Pancreas (tissue), 10 donors: ENCODE measurements around the gene PLA2G2D. TPM values are rescaled to one million over a fixed set of nuclear protein-coding genes. Genes with fewer than 3 reads are reported as not detected.

ENCODE experiments used
- ATAC-seq, 4 donors: fragments of 200-7000 bp; cut with Tn5 transposase; one replicate each; pipeline versions ENCODE4 v1.8.0 to v1.9.1; 2020; ENCODE audit warnings: mild to moderate bottlenecking in 4 of 4, moderate library complexity in 4 of 4
- DNase-seq, 6 donors: peaks; one replicate each; pipeline ENCODE4 v3.0.0-alpha.2; 2020
- FAIRE-seq: peaks from 2 replicates; lab custom pipeline; 2012; peaks lifted over from hg19 to GRCh38; lab: Jason Lieb, UNC
- H3K27ac ChIP-seq, 4 donors: fragments of 200-600 bp; sonication (generic); 1 replicate in 3 of 4; 2 replicates in 1 of 4; pipeline versions ENCODE4 v1.5.0 to v1.8.0; 2020
- H3K27me3 ChIP-seq, 4 donors: fragments of 200-600 bp; one replicate each; pipeline ENCODE4 v1.8.0; 2021
- H3K36me3 ChIP-seq, 3 donors: fragments of 200-600 bp; sonication (generic) in 1 of 3; one replicate each; pipeline versions ENCODE4 v1.5.0 to v1.8.0; 2020 to 2021
- H3K4me1 ChIP-seq, 3 donors: fragments of 200-600 bp; one replicate each; pipeline ENCODE4 v1.8.0; 2021
- H3K4me3 ChIP-seq, 4 donors: fragments of 200-600 bp; sonication (generic) in 2 of 4; one replicate each; pipeline versions ENCODE4 v1.5.0 to v1.8.0; 2020 to 2021
- H3K9me3 ChIP-seq, 4 donors: fragments of 200-600 bp; one replicate each; pipeline ENCODE4 v1.8.0; 2021
- WGBS, 2 donors: extraction: QIAGEN DNeasy Blood & Tissue Kit; methylation state at CpG; one replicate each; pipeline ENCODE4 v1.1.7; 2013; 5-methylcytosine and 5-hydroxymethylcytosine counted together
- intact Hi-C, 3 donors: fragments of 100-400 bp; cut with DNase I; formaldehyde crosslinking; loops; one replicate each; pipeline versions ENCODE4 v1.11.1 to v1.14.2; 2022
- polyA plus RNA-seq, 2 donors: library from polyadenylated mRNA; stranded (reverse); fragments of 200-250 nt; gene quantifications; one replicate each; pipeline ENCODE4 v1.2.3, GENCODE V29; 2013
- total RNA-seq, 6 donors: library from RNA; stranded (reverse); fragmentation: NEBNext Ultra II Directional in 4 of 6; extraction: Animal tissue kit (Norgen Biotek cat#: 25700) in 4 of 6; gene quantifications; one replicate each; pipeline versions ENCODE4 v1.2.1 to v1.2.4, GENCODE V29; 2021 to 2023
- TF ChIP-seq, protein P1 (sequence below), 4 donors: fragments of 200-600 bp; sonication (generic) in 3 of 4; IDR thresholded peaks; one replicate each; pipeline versions ENCODE4 v1.5.0 to v1.8.0; 2021; ENCODE audit warnings: antibody characterized with exemption in 4 of 4
- donor health status: healthy with polysubstance abuse.
- donor health status: DM: no; HTN: no; CAD: no; lungs with moderate emphysema.
- donor health status: DM: no; HTN: no; CAD: no.
- donor health status: control.
- donor health status: control.
- donor health status: Bipolar disorder and iron deficiency.
- donor health status: DM: yes; HTN: yes; CAD: no.
- donor health status: DM: no; HTN: no; CAD: no.
- donor health status: DM: no; HTN: no; CAD: no.
- donor health status: DM: yes; HTN: yes; CAD: no.

The PLA2G2D gene
- total and polyA plus RNA-seq, 8 donors: 0.25 TPM; not detected in 7

DNA sequence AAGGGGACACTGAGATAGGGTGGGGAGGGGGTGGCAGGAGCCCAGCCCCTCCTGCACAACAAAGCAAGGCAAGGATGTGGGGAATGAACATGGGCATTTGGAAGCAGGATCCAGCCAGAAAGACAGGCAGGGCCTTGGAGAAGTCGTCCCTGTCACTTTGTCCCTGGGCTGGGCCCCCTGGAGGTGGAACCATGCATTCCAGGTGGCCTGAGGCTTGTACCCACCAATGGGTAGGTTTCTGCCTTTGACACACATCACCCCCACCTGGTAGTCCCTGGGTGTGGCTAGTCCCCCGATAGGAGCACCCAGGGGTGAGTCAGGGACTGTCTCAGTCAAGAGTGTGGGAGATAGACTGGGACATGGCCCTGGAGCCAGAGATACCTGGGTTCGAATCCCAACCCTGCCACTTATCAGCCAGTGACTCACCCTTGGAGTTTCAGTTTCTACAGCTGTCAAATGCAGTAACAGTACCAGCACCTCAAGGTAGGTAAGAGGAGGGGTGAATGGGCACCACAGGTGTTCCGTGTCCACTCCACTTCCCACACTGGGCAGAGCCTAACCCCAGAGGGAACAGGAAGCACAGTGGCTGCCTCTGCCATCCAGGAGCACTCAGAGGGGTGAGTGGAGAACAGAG lies 10.0 kb downstream of the PLA2G2D start:
- 58 to 59% methylated on average over 4 of the region's 4 CpGs for WGBS, 2 donors
- FAIRE-seq (no peak), ATAC-seq (peak; percentile 84 to 90 (median 85)), DNase-seq (peak in 4 of 6 donors; percentile 37 to 45 (median 40))
- H3K9me3 ChIP-seq: no peaks in the 10 kb centered on the region
- no peaks in the 10 kb centered on the region for H3K36me3 ChIP-seq
- no peaks in the 10 kb centered on the region for H3K27me3 ChIP-seq
- H3K27ac ChIP-seq: no peak overlapping the region
- H3K4me1 ChIP-seq: no peaks in the 10 kb centered on the region
- TF ChIP-seq, protein P1, sequence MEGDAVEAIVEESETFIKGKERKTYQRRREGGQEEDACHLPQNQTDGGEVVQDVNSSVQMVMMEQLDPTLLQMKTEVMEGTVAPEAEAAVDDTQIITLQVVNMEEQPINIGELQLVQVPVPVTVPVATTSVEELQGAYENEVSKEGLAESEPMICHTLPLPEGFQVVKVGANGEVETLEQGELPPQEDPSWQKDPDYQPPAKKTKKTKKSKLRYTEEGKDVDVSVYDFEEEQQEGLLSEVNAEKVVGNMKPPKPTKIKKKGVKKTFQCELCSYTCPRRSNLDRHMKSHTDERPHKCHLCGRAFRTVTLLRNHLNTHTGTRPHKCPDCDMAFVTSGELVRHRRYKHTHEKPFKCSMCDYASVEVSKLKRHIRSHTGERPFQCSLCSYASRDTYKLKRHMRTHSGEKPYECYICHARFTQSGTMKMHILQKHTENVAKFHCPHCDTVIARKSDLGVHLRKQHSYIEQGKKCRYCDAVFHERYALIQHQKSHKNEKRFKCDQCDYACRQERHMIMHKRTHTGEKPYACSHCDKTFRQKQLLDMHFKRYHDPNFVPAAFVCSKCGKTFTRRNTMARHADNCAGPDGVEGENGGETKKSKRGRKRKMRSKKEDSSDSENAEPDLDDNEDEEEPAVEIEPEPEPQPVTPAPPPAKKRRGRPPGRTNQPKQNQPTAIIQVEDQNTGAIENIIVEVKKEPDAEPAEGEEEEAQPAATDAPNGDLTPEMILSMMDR (IDR thresholded peaks at IDR 0.05): no peak
- no peak overlapping the region for H3K4me3 ChIP-seq
- intact Hi-C loops: no loop called here

DNA sequence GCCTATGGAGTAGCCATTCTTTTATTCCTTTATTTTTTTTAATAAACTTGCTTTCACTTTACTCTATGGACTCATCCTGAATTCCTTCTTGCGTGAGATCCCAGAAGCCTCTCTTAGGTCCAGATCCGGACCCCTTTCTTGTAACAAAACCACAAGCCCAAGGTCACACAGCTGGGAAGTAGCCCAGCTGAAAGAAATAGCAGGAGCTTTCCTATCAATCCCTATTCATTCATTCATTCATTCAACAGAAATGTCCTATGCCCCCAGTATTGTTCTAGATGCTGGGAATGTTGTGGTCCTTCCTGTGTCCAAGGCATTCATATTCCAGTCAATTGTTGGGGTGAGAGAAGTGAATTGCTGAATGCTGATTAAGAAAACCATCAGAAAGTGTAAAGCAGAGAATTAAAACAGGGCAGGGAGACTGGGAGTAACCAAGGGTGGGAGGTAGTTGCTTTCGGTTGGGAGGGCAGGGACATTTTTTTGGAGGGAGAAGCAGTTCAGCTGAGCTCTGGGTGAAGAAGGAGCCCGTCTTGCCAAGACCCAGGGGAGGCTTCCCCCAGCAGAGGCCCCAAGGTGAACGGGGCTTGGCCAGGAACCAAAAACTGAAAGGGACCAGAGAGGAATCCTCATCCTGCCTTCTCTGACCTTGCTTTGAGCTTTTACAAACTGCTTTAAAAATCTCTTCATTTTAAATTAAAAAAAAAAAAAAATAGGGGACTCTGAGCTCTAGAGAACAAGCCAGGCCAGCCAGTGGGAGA lies 10.8 kb downstream of the PLA2G2D start:
- DNase-seq: no peak
- intact Hi-C loops: no loop called here
- no peak overlapping the region for H3K27ac ChIP-seq
- WGBS, 2 donors: 55 to 63% methylated on average over 5 of the region's 5 CpGs
- no peaks in the 10 kb centered on the region for H3K9me3 ChIP-seq
- FAIRE-seq: no peak
- H3K4me1 ChIP-seq: no peaks in the 10 kb centered on the region
- no peak for ATAC-seq
- TF ChIP-seq, protein P1 (IDR thresholded peaks at IDR 0.05): no peak
- no peaks in the 10 kb centered on the region for H3K36me3 ChIP-seq
- no peaks in the 10 kb centered on the region for H3K27me3 ChIP-seq
- no peak overlapping the region for H3K4me3 ChIP-seq

DNA sequence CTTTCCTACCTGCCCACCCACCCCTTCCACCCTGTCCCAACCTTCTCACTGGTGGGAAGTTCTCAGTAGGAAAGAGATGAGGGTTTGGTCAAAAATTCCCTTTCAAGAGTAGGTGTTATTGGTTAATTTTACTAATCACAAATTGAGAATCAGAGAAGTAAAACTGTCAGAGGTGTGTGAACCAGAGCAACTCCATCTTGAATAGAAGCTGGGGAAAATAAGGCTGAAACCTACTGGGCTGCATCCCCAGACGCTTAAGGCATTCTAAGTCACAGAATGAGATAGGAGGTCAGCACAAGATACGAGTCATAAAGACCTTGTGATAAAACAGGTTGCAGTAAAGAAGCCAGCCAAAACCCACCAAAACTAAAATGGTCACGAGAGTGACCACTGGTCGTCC lies 11.5 kb downstream of the PLA2G2D start:
- H3K36me3 ChIP-seq: no peaks in the 10 kb centered on the region
- ATAC-seq (no peak), FAIRE-seq (no peak), DNase-seq (no peak)
- no peaks in the 10 kb centered on the region for H3K9me3 ChIP-seq
- 53 to 54% methylated on average over 4 of the region's 4 CpGs for WGBS, 2 donors
- no peaks in the 10 kb centered on the region for H3K4me1 ChIP-seq
- H3K27me3 ChIP-seq: no peaks in the 10 kb centered on the region
- intact Hi-C loops: no loop called here
- H3K27ac ChIP-seq: no peak overlapping the region
- no peak overlapping the region for H3K4me3 ChIP-seq
- TF ChIP-seq, protein P1 (IDR thresholded peaks at IDR 0.05): no peak

DNA sequence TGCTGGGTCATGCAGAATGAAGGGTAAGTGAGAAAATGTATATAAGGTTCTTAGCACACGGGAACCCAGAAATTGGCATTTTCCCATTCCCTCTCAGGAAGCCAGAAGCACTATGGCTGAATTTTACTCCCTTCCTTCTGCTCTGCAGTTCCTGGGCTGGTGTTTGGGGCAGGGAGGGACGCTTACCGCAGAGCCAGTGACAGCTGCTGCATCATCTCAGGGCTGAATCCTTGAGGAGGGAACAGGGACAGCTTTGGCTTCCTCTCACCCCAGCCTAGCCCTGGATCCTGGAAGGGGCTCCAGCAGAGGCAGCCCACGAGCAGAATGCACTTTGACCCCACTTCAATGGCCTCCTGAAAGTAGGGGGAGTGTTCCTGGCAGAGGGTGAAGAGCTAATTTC lies 12.0 kb downstream of the PLA2G2D start:
- Histone ChIP-seq H3K4me1 (no peaks in the 10 kb centered on the region), H3K36me3 (no peaks in the 10 kb centered on the region), H3K9me3 (no peaks in the 10 kb centered on the region), H3K4me3 (no peak overlapping the region), H3K27ac (no peak overlapping the region), H3K27me3 (no peaks in the 10 kb centered on the region)
- DNase-seq: no peak
- no peak for ATAC-seq
- WGBS, 2 donors: 65 to 73% methylated on average over 4 of the region's 4 CpGs
- no peak for FAIRE-seq
- TF ChIP-seq, protein P1 (IDR thresholded peaks at IDR 0.05): no peak
- intact Hi-C loops: no loop called here

DNA sequence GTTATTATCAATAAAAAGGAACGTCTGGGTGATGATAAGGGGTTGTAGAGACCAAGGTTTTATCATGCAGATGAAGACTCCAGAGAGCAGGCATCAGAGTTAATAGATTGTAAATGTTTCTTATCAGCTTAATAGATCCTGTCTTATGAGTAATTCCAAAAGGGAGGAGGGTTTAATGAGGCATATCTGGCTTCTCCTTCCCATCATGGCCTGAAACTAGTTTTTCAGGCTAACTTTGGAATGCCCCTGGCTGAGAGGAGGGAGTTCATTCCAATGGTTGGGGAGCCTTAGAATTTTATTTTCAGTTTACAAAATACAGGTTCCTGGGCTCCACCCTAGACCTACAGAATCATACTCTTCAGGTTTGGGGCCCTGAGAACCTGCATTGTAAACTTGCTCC lies 13.5 kb downstream of the PLA2G2D start:
- ATAC-seq (peak in 1 of 4 donors; percentile 13), DNase-seq (no peak), FAIRE-seq (no peak)
- no peaks in the 10 kb centered on the region for H3K27me3 ChIP-seq
- H3K9me3 ChIP-seq: no peaks in the 10 kb centered on the region
- H3K4me3 ChIP-seq: no peak overlapping the region
- no peaks in the 10 kb centered on the region for H3K4me1 ChIP-seq
- 10 to 18% methylated on average over 1 of the region's 1 CpG for WGBS, 2 donors
- no peak overlapping the region for H3K27ac ChIP-seq
- TF ChIP-seq, protein P1 (IDR thresholded peaks at IDR 0.05): no peak
- intact Hi-C loops: no loop called here
- H3K36me3 ChIP-seq: no peaks in the 10 kb centered on the region
